ENCODE results near the gene GAB2. TPM values are rescaled to one million over a fixed set of nuclear protein-coding genes. Genes with fewer than 3 reads are reported as not detected.

The GAB2 gene
- total and polyA plus RNA-seq, 9 donors = 30.9 to 64.6 (median 42.9) TPM

GRCh38 chr11:78376858-78377257 lies 40.8 kb downstream of the GAB2 start:
- intact Hi-C loops (cut with DNase I) = no loop called here
- Histone ChIP-seq H3K27ac (no peak overlapping the region), H3K4me1 (ENCODE audit: insufficient read depth) (peaks cover 13% of the 10 kb centered on the region), H3K27me3 (no peaks in the 10 kb centered on the region), H3K36me3 (no peaks in the 10 kb centered on the region), H3K9me3 (no peaks in the 10 kb centered on the region), H3K4me3 (no peak overlapping the region)
- 97 to 99% (median 99%) methylated on average over 3 of the region's 3 CpGs for WGBS, 3 donors
- TF ChIP-seq EP300 (IDR thresholded peaks at IDR 0.05) (no peak), CTCF (IDR thresholded peaks at IDR 0.05) (no peak), POLR2A (IDR thresholded peaks at IDR 0.05) (no peak)
- DNase-seq = no peak

GRCh38 chr11:78374917-78375316 lies 42.7 kb downstream of the GAB2 start:
- intact Hi-C loops (cut with DNase I) = no loop called here
- Histone ChIP-seq H3K27me3 (no peaks in the 10 kb centered on the region), H3K4me3 (no peak overlapping the region), H3K4me1 (ENCODE audit: insufficient read depth) (peaks cover 21% of the 10 kb centered on the region), H3K27ac (no peak overlapping the region), H3K9me3 (no peaks in the 10 kb centered on the region), H3K36me3 (no peaks in the 10 kb centered on the region)
- DNase-seq = no peak
- TF ChIP-seq POLR2A (IDR thresholded peaks at IDR 0.05) (no peak), CTCF (IDR thresholded peaks at IDR 0.05) (no peak), EP300 (IDR thresholded peaks at IDR 0.05) (no peak)
- WGBS, 3 donors = 63 to 94% (median 78%) methylated on average over 3 of the region's 3 CpGs

DNA sequence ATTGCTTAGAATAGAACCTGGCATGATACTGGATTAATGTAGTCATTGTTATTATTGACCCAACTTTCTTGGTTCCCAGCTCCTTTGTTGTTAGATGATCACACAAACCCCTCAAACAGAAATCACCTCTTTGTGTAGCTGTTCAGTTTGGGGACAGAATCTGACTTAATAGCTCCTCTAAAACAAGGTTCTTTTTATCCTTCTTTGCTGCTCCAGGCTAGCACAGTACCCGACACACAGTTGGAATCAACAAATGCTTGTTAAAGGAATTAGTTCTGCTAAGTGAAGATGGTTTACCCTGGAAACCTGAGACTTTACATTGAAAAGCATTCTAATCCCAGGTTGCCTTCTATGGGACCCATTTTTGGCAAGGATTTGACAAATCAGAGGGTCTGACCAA lies 43.9 kb downstream of the GAB2 start:
- WGBS, 3 donors = 86 to 97% (median 87%) methylated on average over 1 of the region's 1 CpG
- no peaks in the 10 kb centered on the region for H3K36me3 ChIP-seq
- H3K4me1 ChIP-seq (ENCODE audit: insufficient read depth) = peaks cover 19% of the 10 kb centered on the region
- H3K27ac ChIP-seq = no peak overlapping the region
- no peak overlapping the region for H3K4me3 ChIP-seq
- DNase-seq = no peak
- intact Hi-C loops (cut with DNase I) = no loop called here
- no peaks in the 10 kb centered on the region for H3K9me3 ChIP-seq
- TF ChIP-seq CTCF (IDR thresholded peaks at IDR 0.05) (no peak), POLR2A (IDR thresholded peaks at IDR 0.05) (no peak), EP300 (IDR thresholded peaks at IDR 0.05) (no peak)
- no peaks in the 10 kb centered on the region for H3K27me3 ChIP-seq

GRCh38 chr11:78372114-78372768 lies 45.4 kb downstream of the GAB2 start:
- intact Hi-C loops (cut with DNase I) = no loop called here
- no peak for DNase-seq
- no peak for TF ChIP-seq POLR2A (IDR thresholded peaks at IDR 0.05)
- TF ChIP-seq CTCF (IDR thresholded peaks at IDR 0.05) = no peak
- no peak for TF ChIP-seq EP300 (IDR thresholded peaks at IDR 0.05)
- Histone ChIP-seq H3K27me3 (no peaks in the 10 kb centered on the region), H3K4me1 (ENCODE audit: insufficient read depth) (peaks cover 14% of the 10 kb centered on the region), H3K9me3 (no peaks in the 10 kb centered on the region), H3K27ac (no peak overlapping the region), H3K36me3 (no peaks in the 10 kb centered on the region), H3K4me3 (no peak overlapping the region)
- 46 to 52% (median 50%) methylated on average over 4 of the region's 4 CpGs for WGBS, 3 donors
